ENCODE measurements around the gene B4GALT2. TPM values are rescaled to one million over a fixed set of nuclear protein-coding genes. Genes with fewer than 3 reads are reported as not detected.

The B4GALT2 gene
- total and polyA plus RNA-seq, 2 donors (not counting 3 experiments of a cell fraction or from before 2014, with no cell fraction given): 80.0 to 103 TPM

DNA sequence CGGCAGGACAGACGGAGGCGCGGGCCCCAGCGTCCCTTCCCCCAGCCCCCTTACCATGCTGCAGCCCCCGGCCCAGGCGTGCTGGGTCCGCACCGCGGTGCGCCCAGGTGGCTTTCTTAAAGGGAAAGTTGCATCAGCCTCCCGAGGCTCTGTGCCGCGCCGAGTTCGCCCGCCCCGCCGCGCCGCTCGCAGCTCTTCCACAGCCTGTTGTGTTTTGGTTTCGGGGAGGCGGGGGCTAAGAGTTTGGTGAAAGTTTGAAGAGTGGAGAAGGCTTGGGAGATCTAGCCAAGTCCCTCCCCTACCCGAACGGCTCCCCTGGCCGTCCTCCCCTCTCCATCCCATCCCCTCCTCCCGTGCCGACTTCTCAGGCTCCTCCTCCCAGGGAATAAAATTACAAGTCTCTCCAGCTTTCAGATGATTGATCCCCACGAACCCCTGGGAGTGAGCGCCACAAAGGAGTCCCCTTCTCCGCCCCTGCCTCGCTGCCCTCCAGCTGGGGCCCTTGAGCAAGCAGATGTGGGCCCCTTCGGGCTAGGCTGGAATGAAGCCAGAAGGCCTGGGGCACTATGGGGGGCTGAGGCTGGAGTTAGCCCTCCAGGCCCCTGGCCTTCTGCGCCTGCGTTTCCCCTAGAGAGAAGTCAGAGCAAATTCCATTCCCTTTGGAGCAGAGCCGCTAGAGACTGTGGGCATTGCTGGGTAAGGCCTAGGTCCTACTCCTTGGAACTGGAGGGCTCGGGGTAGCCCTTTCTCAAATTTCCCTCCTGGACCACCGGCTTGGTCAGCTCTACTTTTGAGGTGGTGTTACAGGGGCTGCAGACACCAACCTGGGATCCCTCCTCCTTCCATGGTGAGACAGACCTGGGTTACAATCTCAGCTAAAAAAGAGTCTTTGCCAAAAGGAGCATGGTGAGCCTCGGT is 52.5 kb downstream of the B4GALT2 start, which contains the start of gene SLC6A9:
Gene SLC6A9 (minus strand): TSS at position 211 of the 918 bp plus-strand sequence. CDS start 7,185 bp downstream, outside the sequence.
- peak within 1 kb of the TSS; percentile 48 for H3K9ac ChIP-seq (replicated peaks; ENCODE audit: extremely low read depth, insufficient read depth, low read length)
- H3K9me1 ChIP-seq (replicated peaks; ENCODE audit: control insufficient read depth, extremely low read depth, insufficient read depth, low read length): no peaks in the 10 kb centered on the region
- DNase-seq (ENCODE audit: low read depth, low spot score) (peak; percentile 34), FAIRE-seq (peak; percentile 64)
- BruUV-seq (replicated peaks): no TSS peak
- no peaks in the 10 kb centered on the region for H3K36me3 ChIP-seq (ENCODE audit: control insufficient read depth in 2 of 2, extremely low read depth in 1 of 2, insufficient read depth in 2 of 2, low read length in 2 of 2)
- no peak for TF ChIP-seq EZH2 (IDR thresholded peaks at IDR 0.05; ENCODE audit: borderline replicate concordance, low read depth, low read length, severe bottlenecking)
- TF ChIP-seq, protein P1, sequence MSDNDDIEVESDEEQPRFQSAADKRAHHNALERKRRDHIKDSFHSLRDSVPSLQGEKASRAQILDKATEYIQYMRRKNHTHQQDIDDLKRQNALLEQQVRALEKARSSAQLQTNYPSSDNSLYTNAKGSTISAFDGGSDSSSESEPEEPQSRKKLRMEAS (IDR thresholded peaks at IDR 0.05; ENCODE audit: insufficient read depth, insufficient read length): no peak
- no peak for TF ChIP-seq POLR2AphosphoS5 (IDR thresholded peaks at IDR 0.05; ENCODE audit: insufficient read depth, low read depth, low read length)
- H3K9me3 ChIP-seq (replicated peaks; ENCODE audit: control insufficient read depth, insufficient read depth, low read length): no peaks in the 10 kb centered on the region
- dilution Hi-C loops (cut with MboI; ENCODE audit: extremely low pct_ligation_motif_present, low sequenced_read_pairs): no loop called here
- peak within 1 kb of the TSS; percentile 74 for H2AFZ ChIP-seq (ENCODE audit: low read depth, low read length)
- peak within 1 kb of the TSS; percentile 35 to 67 (median 59) for H3K4me3 ChIP-seq (replicated peaks in 1 of 3; ENCODE audit: insufficient read depth in 1 of 3, low read depth in 1 of 3, low read length in 3 of 3)
- peak within 1 kb of the TSS; percentile 79 for H3K4me2 ChIP-seq (ENCODE audit: insufficient read depth, low read length)
- no peak within 1 kb of the TSS for H3K27ac ChIP-seq (ENCODE audit: insufficient read depth, low read depth, low read length)
- POLR2A ChIA-PET: interaction anchor here (0.6 kb wide), 1 partner anchor 62 kb away, joined by 3 read pairs; the partner anchor contains the start of gene DPH2
- H3K27me3 ChIP-seq (ENCODE audit: control insufficient read depth in 2 of 2, insufficient read depth in 2 of 2, low read length in 2 of 2): no peaks in the 10 kb centered on the region
- H3K79me2 ChIP-seq (ENCODE audit: control insufficient read depth, insufficient read depth, low read length): no peaks in the 10 kb centered on the region
- H3K4me1 ChIP-seq (ENCODE audit: control insufficient read depth, extremely low read depth, insufficient read depth, low read length): peaks cover 7% of the 10 kb centered on the region
- H4K20me1 ChIP-seq (replicated peaks; ENCODE audit: control insufficient read depth, extremely low read depth, insufficient read depth, low read length): no peaks in the 10 kb centered on the region
- CTCF ChIA-PET: interaction anchor here (0.6 to 2.2 kb wide), 2 partner anchors 26 to 399 kb away, joined by 3 to 7 read pairs; no protein-coding TSS in a partner anchor
- intact Hi-C loops (cut with micrococcal nuclease): loop anchor here (2.0 to 5.0 kb wide), 2 partner anchors 39 to 63 kb away; partner anchors contain the start of gene CCDC24

DNA sequence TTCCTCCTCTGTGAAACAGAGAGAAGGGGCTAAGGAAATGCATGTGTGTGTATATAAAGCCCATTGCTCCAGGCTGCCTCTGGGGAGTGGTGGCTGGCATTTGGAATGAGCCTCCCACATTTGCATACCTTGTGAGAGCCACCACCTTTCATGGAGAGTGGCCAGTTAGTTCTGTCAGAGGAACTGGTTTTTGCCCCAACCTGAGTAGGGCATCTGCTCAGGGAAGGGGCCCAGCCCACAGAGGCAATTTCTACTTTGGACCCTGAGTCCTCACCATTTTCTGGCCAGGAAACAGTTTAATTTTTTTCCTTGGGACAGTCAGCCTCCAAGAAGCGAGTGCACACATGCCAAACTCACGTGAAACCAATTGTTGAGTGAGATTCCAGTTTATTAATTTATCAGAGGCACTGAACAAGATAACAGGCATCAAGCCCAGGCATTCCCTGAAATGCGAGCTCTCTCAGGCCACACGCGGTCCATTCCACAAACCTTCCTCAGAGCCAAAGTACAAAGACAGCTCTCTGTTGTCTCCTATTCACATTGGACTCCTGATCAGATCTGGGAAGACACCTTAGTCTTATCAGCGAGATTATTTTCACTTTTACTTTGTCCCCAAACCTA is 53.3 kb downstream of the B4GALT2 start:
- H3K36me3 ChIP-seq (ENCODE audit: control insufficient read depth in 2 of 2, extremely low read depth in 1 of 2, insufficient read depth in 2 of 2, low read length in 2 of 2): no peaks in the 10 kb centered on the region
- no peaks in the 10 kb centered on the region for H3K9me3 ChIP-seq (replicated peaks; ENCODE audit: control insufficient read depth, insufficient read depth, low read length)
- no peaks in the 10 kb centered on the region for H3K79me2 ChIP-seq (ENCODE audit: control insufficient read depth, insufficient read depth, low read length)
- no peaks in the 10 kb centered on the region for H3K27me3 ChIP-seq (ENCODE audit: control insufficient read depth in 2 of 2, insufficient read depth in 2 of 2, low read length in 2 of 2)
- DNase-seq (ENCODE audit: low read depth, low spot score) (no peak), FAIRE-seq (no peak)
- BruUV-seq (replicated peaks): no TSS peak
- no peak overlapping the region for H3K27ac ChIP-seq (ENCODE audit: insufficient read depth, low read depth, low read length)
- CTCF ChIA-PET: interaction anchor here (1.2 to 2.2 kb wide), 2 partner anchors 15 to 27 kb away, joined by 3 to 7 read pairs; no protein-coding TSS in a partner anchor
- no peaks in the 10 kb centered on the region for H4K20me1 ChIP-seq (replicated peaks; ENCODE audit: control insufficient read depth, extremely low read depth, insufficient read depth, low read length)
- TF ChIP-seq POLR2AphosphoS5 (IDR thresholded peaks at IDR 0.05; ENCODE audit: insufficient read depth, low read depth, low read length) (no peak), POLR2A (IDR thresholded peaks at IDR 0.05; ENCODE audit: low read depth, low read length) (no peak), EZH2 (IDR thresholded peaks at IDR 0.05; ENCODE audit: borderline replicate concordance, low read depth, low read length, severe bottlenecking) (no peak), MYC (IDR thresholded peaks at IDR 0.05; ENCODE audit: low read depth, low read length) (no peak), JUN (IDR thresholded peaks at IDR 0.05; ENCODE audit: borderline replicate concordance, insufficient read depth, insufficient read length, low read depth) (no peak), GATA2 (IDR thresholded peaks at IDR 0.05; ENCODE audit: insufficient read depth, insufficient read length, low read depth, low read length) (no peak), FOS (IDR thresholded peaks at IDR 0.05; ENCODE audit: borderline replicate concordance, insufficient read depth, low read length) (no peak)
- TF ChIP-seq, protein P1 (IDR thresholded peaks at IDR 0.05; ENCODE audit: insufficient read depth, insufficient read length): no peak
- TF ChIP-seq, protein P2, sequence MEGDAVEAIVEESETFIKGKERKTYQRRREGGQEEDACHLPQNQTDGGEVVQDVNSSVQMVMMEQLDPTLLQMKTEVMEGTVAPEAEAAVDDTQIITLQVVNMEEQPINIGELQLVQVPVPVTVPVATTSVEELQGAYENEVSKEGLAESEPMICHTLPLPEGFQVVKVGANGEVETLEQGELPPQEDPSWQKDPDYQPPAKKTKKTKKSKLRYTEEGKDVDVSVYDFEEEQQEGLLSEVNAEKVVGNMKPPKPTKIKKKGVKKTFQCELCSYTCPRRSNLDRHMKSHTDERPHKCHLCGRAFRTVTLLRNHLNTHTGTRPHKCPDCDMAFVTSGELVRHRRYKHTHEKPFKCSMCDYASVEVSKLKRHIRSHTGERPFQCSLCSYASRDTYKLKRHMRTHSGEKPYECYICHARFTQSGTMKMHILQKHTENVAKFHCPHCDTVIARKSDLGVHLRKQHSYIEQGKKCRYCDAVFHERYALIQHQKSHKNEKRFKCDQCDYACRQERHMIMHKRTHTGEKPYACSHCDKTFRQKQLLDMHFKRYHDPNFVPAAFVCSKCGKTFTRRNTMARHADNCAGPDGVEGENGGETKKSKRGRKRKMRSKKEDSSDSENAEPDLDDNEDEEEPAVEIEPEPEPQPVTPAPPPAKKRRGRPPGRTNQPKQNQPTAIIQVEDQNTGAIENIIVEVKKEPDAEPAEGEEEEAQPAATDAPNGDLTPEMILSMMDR (IDR thresholded peaks at IDR 0.05; ENCODE audit: extremely low read depth in 1 of 2, insufficient read depth in 1 of 2, low read depth in 1 of 2, low read length in 2 of 2): no peak
- no peak overlapping the region for H3K4me2 ChIP-seq (ENCODE audit: insufficient read depth, low read length)
- no peak overlapping the region for H3K9ac ChIP-seq (replicated peaks; ENCODE audit: extremely low read depth, insufficient read depth, low read length)
- POLR2A ChIA-PET: no interaction called here
- intact Hi-C loops (cut with micrococcal nuclease): loop anchor here (5.0 kb wide), 1 partner anchor 40 kb away; the partner anchor contains the start of gene CCDC24
- no peak overlapping the region for H3K4me3 ChIP-seq (replicated peaks in 1 of 3; ENCODE audit: insufficient read depth in 1 of 3, low read depth in 1 of 3, low read length in 3 of 3)
- no peak overlapping the region for H2AFZ ChIP-seq (ENCODE audit: low read depth, low read length)
- no peaks in the 10 kb centered on the region for H3K9me1 ChIP-seq (replicated peaks; ENCODE audit: control insufficient read depth, extremely low read depth, insufficient read depth, low read length)
- peaks cover 7% of the 10 kb centered on the region for H3K4me1 ChIP-seq (ENCODE audit: control insufficient read depth, extremely low read depth, insufficient read depth, low read length)
- dilution Hi-C loops (cut with MboI; ENCODE audit: extremely low pct_ligation_motif_present, low sequenced_read_pairs): no loop called here

All from endothelial cell of umbilical vein (primary cell).